PC-3 (cell line): Measurements from ENCODE around the gene DGKD. TPM values are rescaled to one million over a fixed set of nuclear protein-coding genes. Genes with fewer than 3 reads are reported as not detected.

ENCODE experiments used
- ATAC-seq: fragments of 200-7000 bp; cut with Tn5 transposase; 2 replicates; pipeline ENCODE4 v1.9.1; 2020; ENCODE audit warnings: mild to moderate bottlenecking, moderate library complexity
- BruUV-seq: library from RNA; stranded (reverse); fragments of 400-500 nt; replicated peaks from 2 replicates; lab custom pipeline; 2021; lab: Mats Ljungman, UMichigan
- CTCF ChIA-PET: fragments of 300-600 bp; sonication (Branson Sonifier 250); formaldehyde crosslinking; loops from one replicate; lab custom pipeline; 2022; ENCODE audit warnings: antibody characterized with exemption; lab: Charles Lee
- POLR2A ChIA-PET: fragments of 300-600 bp; sonication (Branson Sonifier 250); formaldehyde crosslinking; loops from one replicate; lab custom pipeline; 2022; ENCODE audit warnings: antibody characterized with exemption; ENCODE audit not compliant: unreplicated experiment; lab: Charles Lee
- DNase-seq: peaks from one replicate; pipeline ENCODE4 v3.0.0-alpha.2; 2015
- H2AFZ ChIP-seq: fragments of 300-600 bp; sonication (generic); 2 replicates; pipeline ENCODE4 v1.6.0; 2016; ENCODE audit warnings: antibody characterized with exemption, low read length
- H3F3A ChIP-seq: fragments of 300-600 bp; sonication (generic); one replicate; pipeline ENCODE4 v1.6.0; 2017; ENCODE audit warnings: antibody characterized with exemption, low read length, control low read depth, mild to moderate bottlenecking; ENCODE audit not compliant: unreplicated experiment
- H3K27ac ChIP-seq: fragments of 300-600 bp; sonication (generic); 2 replicates; pipeline ENCODE4 v1.5.1; 2016; ENCODE audit warnings: mild to moderate bottlenecking, low read length
- H3K27me3 ChIP-seq: fragments of 300-600 bp; sonication (generic); 2 replicates; pipeline ENCODE4 v1.6.1; 2016; ENCODE audit warnings: low read length, mixed read lengths
- H3K36me3 ChIP-seq: fragments of 300-600 bp; sonication (generic); 2 replicates; pipeline ENCODE4 v1.6.1; 2016; ENCODE audit warnings: low read depth, mixed run types, low read length, mixed read lengths
- H3K4me1 ChIP-seq: fragments of 300-600 bp; sonication (generic); 2 replicates; pipeline ENCODE4 v1.5.1; 2016; ENCODE audit warnings: low read length; ENCODE audit not compliant: insufficient read depth
- H3K4me2 ChIP-seq: fragments of 300-600 bp; sonication (generic); 2 replicates; pipeline ENCODE4 v1.6.0; 2016; ENCODE audit warnings: low read length
- H3K4me3 ChIP-seq: fragments of 300-600 bp; sonication (generic); 2 replicates; pipeline ENCODE4 v1.5.1; 2016; ENCODE audit warnings: mild to moderate bottlenecking, low read length, mixed read lengths
- H3K79me2 ChIP-seq: fragments of 300-600 bp; sonication (generic); 2 replicates; pipeline ENCODE4 v1.6.1; 2017; ENCODE audit warnings: low read length, mixed read lengths
- H3K9ac ChIP-seq: fragments of 300-600 bp; sonication (generic); 2 replicates; pipeline ENCODE4 v1.6.0; 2016; ENCODE audit warnings: mild to moderate bottlenecking, low read length
- H3K9me2 ChIP-seq: fragments of 300-600 bp; sonication (generic); replicated peaks from 2 replicates; pipeline ENCODE4 v1.6.1; 2016; ENCODE audit warnings: mixed run types, low read length, mixed read lengths
- H3K9me3 ChIP-seq: fragments of 300-600 bp; sonication (generic); 2 replicates; pipeline ENCODE4 v1.6.1; 2016; ENCODE audit warnings: low read length, mixed read lengths
- H4K20me1 ChIP-seq: fragments of 300-600 bp; sonication (generic); 2 replicates; pipeline ENCODE4 v1.6.1; 2016; ENCODE audit warnings: low read length, mixed read lengths
- EZH2 ChIP-seq: fragments of 300-600 bp; sonication (generic); IDR thresholded peaks from one replicate; pipeline ENCODE4 v1.6.1; 2017; ENCODE audit warnings: antibody characterized with exemption, mild to moderate bottlenecking, low read length; ENCODE audit not compliant: unreplicated experiment
- EZH2phosphoT487 ChIP-seq: fragments of 300-600 bp; sonication (generic); IDR thresholded peaks from 2 replicates; pipeline ENCODE4 v1.6.1; 2018; ENCODE audit warnings: mild to moderate bottlenecking, antibody characterized with exemption, low read length, borderline replicate concordance
- intact Hi-C: fragments of 100-400 bp; cut with micrococcal nuclease; formaldehyde crosslinking; loops from 2 replicates; pipeline ENCODE4 v1.9.0; 2023
- total RNA-seq: library from RNA; depleted of rRNA; stranded (reverse); fragments of >200 nt; gene quantifications from 2 replicates; pipeline ENCODE4 v1.2.3, GENCODE V29; 2014
- TF ChIP-seq, protein P1 (sequence below): fragments of 300-600 bp; sonication (generic); conservative IDR thresholded peaks from 2 replicates; pipeline ENCODE4 v1.5.1; 2017; ENCODE audit warnings: antibody characterized with exemption, low read depth, mild to moderate bottlenecking, low read length

DGKD gene
- total RNA-seq, 1 experiment from 2014 or later: 23.3 TPM

DNA sequence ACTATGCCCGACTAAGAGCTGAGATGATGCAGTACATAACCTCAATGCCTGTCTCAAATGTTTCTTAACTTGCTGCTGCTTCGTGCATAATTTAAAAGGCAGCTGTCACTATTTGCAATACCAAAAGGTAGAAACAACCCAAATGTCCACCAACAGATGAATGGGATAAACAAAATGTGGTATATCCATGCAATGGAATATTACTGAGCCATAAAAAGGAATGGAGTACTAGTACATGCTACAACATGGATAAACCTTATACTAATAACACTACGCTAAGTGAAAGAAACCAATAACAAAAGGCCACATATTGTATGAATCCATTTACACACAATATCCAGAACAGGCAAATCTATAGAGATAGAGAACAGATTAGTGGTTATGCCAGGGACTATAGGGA lies 13.0 kb upstream of the DGKD start:
- Histone ChIP-seq H3K9ac (no peak overlapping the region), H3K9me3 (no peaks in the 10 kb centered on the region), H3F3A (no peaks in the 10 kb centered on the region), H2AFZ (no peak overlapping the region), H3K4me1 (no peaks in the 10 kb centered on the region), H3K27ac (no peak overlapping the region), H3K27me3 (no peaks in the 10 kb centered on the region), H3K4me2 (no peak overlapping the region), H3K9me2 (no peaks in the 10 kb centered on the region), H3K4me3 (no peak overlapping the region), H3K79me2 (no peaks in the 10 kb centered on the region), H3K36me3 (no peaks in the 10 kb centered on the region), H4K20me1 (no peaks in the 10 kb centered on the region)
- CTCF ChIA-PET: no interaction called here
- TF ChIP-seq EZH2phosphoT487 (no peak), EZH2 (no peak)
- TF ChIP-seq, protein P1, sequence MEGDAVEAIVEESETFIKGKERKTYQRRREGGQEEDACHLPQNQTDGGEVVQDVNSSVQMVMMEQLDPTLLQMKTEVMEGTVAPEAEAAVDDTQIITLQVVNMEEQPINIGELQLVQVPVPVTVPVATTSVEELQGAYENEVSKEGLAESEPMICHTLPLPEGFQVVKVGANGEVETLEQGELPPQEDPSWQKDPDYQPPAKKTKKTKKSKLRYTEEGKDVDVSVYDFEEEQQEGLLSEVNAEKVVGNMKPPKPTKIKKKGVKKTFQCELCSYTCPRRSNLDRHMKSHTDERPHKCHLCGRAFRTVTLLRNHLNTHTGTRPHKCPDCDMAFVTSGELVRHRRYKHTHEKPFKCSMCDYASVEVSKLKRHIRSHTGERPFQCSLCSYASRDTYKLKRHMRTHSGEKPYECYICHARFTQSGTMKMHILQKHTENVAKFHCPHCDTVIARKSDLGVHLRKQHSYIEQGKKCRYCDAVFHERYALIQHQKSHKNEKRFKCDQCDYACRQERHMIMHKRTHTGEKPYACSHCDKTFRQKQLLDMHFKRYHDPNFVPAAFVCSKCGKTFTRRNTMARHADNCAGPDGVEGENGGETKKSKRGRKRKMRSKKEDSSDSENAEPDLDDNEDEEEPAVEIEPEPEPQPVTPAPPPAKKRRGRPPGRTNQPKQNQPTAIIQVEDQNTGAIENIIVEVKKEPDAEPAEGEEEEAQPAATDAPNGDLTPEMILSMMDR: no peak
- DNase-seq (no peak), ATAC-seq (no peak)
- POLR2A ChIA-PET: no interaction called here
- no TSS peak for BruUV-seq
- intact Hi-C loops: no loop called here

DNA sequence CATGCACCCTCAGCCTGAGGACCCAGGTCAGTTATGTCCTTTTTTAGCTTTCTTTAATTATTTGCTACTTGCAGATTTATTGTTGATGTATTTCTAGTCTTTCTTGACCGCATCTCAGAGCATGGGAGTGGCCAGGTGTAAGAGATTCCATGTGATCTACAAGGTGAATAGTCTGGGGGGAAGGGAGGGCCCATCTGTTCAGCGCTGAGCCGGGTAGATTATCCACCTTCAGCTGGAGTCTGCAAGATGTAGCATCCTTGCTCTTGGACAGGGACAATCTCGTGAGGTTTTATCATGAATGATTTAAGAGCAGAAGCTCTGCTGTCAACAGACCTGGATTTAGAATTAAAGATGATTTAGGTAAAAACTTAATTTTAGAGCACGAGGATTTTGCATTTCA lies 12.0 kb upstream of the DGKD start:
- CTCF ChIA-PET: no interaction called here
- no TSS peak for BruUV-seq

DNA sequence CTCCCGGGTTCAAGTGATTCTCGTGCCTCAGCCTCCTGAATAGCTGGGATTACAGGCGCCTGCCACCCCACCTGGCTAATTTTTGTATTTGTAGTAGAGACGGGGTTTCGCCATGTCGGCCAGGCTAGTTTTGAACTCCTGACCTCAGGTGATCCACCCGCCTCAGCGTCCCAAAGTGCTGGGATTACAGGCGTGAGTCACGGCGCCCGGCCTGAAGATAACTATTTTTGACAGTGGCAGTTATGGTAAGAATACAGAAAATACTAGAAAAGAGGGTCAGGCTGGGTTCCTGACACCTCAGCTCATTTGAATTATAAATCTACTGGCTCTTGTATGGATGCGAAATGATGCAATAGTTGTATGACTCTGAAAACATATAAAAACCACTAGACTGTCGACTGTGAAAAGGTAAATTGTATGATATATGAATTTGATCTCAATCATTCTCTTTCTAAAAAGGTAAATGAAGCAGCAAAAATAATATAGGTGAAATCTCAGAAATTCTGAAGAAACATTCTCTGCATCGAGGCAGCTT lies 11.1 kb upstream of the DGKD start:
- Histone ChIP-seq H3K4me1 (no peaks in the 10 kb centered on the region), H3K4me2 (no peak overlapping the region), H3K9ac (no peak overlapping the region), H3K79me2 (no peaks in the 10 kb centered on the region), H3K4me3 (no peak overlapping the region), H3F3A (no peaks in the 10 kb centered on the region), H3K27me3 (no peaks in the 10 kb centered on the region), H3K36me3 (no peaks in the 10 kb centered on the region), H3K9me3 (no peaks in the 10 kb centered on the region), H2AFZ (no peak overlapping the region), H3K27ac (no peak overlapping the region), H3K9me2 (no peaks in the 10 kb centered on the region), H4K20me1 (no peaks in the 10 kb centered on the region)
- ChIA-PET CTCF (no interaction called here), POLR2A (no interaction called here)
- no TSS peak for BruUV-seq
- intact Hi-C loops: no loop called here
- TF ChIP-seq, protein P1: no peak
- TF ChIP-seq EZH2phosphoT487 (no peak), EZH2 (no peak)
- DNase-seq (no peak), ATAC-seq (no peak)

More for the DNA sequence above, 12.0 kb upstream of the DGKD start:
- Histone ChIP-seq H3K27me3 (no peaks in the 10 kb centered on the region), H3K79me2 (no peaks in the 10 kb centered on the region), H3F3A (no peaks in the 10 kb centered on the region), H3K36me3 (no peaks in the 10 kb centered on the region), H3K4me3 (no peak overlapping the region), H3K9ac (no peak overlapping the region), H3K4me2 (no peak overlapping the region), H3K9me3 (no peaks in the 10 kb centered on the region), H3K4me1 (no peaks in the 10 kb centered on the region), H4K20me1 (no peaks in the 10 kb centered on the region), H3K27ac (no peak overlapping the region), H3K9me2 (no peaks in the 10 kb centered on the region), H2AFZ (no peak overlapping the region)
- TF ChIP-seq EZH2phosphoT487 (no peak), EZH2 (no peak)
- DNase-seq (no peak), ATAC-seq (no peak)
- POLR2A ChIA-PET: no interaction called here
- intact Hi-C loops: no loop called here
